Measurements from ENCODE around the gene SYNE3. TPM values are rescaled to one million over a fixed set of nuclear protein-coding genes. Genes with fewer than 3 reads are reported as not detected.

The SYNE3 gene
- total RNA-seq, 2 experiments from 2014 or later: 64.0 to 64.1 TPM

- ChIA-PET CTCF (interaction anchor here (0.9 to 4.5 kb wide), 15 partner anchors 15 to 715 kb away, joined by 3 to 33 read pairs (median 4); partner anchors contain the start of gene TCL1B), POLR2A (no interaction called here)
- no peak overlapping the region for H3K27ac Mint-ChIP-seq
- H3K9me3 Mint-ChIP-seq: no peaks in the 10 kb centered on the region
- DNase-seq (no peak), ATAC-seq (no peak)
- H3K4me1 Mint-ChIP-seq (ENCODE audit: low read depth): peaks cover 2% of the 10 kb centered on the region
- no peak overlapping the region for H3K4me3 Mint-ChIP-seq
- intact Hi-C loops (cut with micrococcal nuclease): no loop called here
- H3K36me3 Mint-ChIP-seq (ENCODE audit: low read depth): no peaks in the 10 kb centered on the region
- TF ChIP-seq CTCF (IDR thresholded peaks at IDR 0.05): no peak
- H3K27me3 Mint-ChIP-seq: peaks cover 3% of the 10 kb centered on the region
These were observed 42.8 kb upstream of the SYNE3 start for GRCh38 chr14:95559203-95559602.

DNA sequence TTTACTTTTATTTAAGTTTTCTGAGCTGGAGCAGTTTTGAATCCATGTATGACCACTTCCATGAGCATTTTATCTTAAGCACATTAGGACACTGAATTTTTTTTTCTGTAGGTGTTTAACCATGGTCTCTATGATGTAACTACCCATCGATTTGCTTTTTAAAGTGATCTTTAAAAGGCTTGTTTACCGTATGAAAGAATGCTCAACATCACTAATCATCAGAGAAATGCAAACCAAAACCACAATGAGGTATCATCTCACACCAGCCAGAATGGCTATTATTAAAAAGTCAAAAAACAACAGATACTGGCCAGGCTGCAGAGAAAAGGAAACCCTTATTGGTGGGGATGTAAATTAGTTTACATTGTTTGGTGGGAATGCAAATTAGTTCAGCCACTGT lies 41.4 kb upstream of the SYNE3 start:
- H3K9me3 Mint-ChIP-seq: no peaks in the 10 kb centered on the region
- intact Hi-C loops (cut with micrococcal nuclease): no loop called here
- no peak overlapping the region for H3K27ac Mint-ChIP-seq
- no peaks in the 10 kb centered on the region for H3K36me3 Mint-ChIP-seq (ENCODE audit: low read depth)
- ChIA-PET CTCF (interaction anchor here (0.8 to 1.7 kb wide), 3 partner anchors 11 to 216 kb away, joined by 3 to 5 read pairs (median 3); no protein-coding TSS in a partner anchor), POLR2A (no interaction called here)
- H3K4me1 Mint-ChIP-seq (ENCODE audit: low read depth): peaks cover 2% of the 10 kb centered on the region
- H3K4me3 Mint-ChIP-seq: no peak overlapping the region
- peaks cover 3% of the 10 kb centered on the region for H3K27me3 Mint-ChIP-seq
- no peak for DNase-seq
- ATAC-seq: no peak
- no peak for TF ChIP-seq CTCF (IDR thresholded peaks at IDR 0.05)

DNA sequence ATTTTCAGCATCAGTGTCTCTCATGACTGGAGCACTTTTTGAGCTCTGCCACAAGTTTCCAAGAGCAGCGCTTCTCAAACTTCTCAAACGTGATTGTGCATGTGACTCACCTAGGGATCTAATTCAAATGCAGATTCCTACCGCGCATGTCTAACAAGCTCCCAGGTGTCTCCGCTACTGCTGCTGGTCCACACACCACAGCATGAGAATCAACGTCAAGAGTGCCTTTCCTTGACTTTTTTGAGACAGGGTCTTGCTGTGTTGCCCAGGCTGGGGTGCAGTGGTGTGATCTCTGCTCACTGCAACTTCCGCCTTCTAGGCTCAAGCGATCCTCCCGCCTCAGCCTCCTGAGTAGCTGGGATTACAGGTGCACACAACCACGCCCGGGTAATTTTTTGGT lies 40.8 kb upstream of the SYNE3 start:
- DNase-seq: no peak
- Mint-ChIP-seq H3K4me1 (ENCODE audit: low read depth) (peaks cover 2% of the 10 kb centered on the region), H3K27ac (no peak overlapping the region), H3K4me3 (no peak overlapping the region), H3K9me3 (no peaks in the 10 kb centered on the region), H3K36me3 (ENCODE audit: low read depth) (no peaks in the 10 kb centered on the region), H3K27me3 (peaks cover 3% of the 10 kb centered on the region)
- no peak for ATAC-seq
- TF ChIP-seq CTCF (IDR thresholded peaks at IDR 0.05): no peak
- ChIA-PET POLR2A (no interaction called here), CTCF (interaction anchor here (0.8 to 1.7 kb wide), 4 partner anchors 11 to 437 kb away, joined by 3 to 5 read pairs (median 4); no protein-coding TSS in a partner anchor)
- intact Hi-C loops (cut with micrococcal nuclease): no loop called here

- H3K36me3 Mint-ChIP-seq (ENCODE audit: low read depth): no peaks in the 10 kb centered on the region
- H3K27me3 Mint-ChIP-seq: no peaks in the 10 kb centered on the region
- no peaks in the 10 kb centered on the region for H3K9me3 Mint-ChIP-seq
- CTCF ChIA-PET: no interaction called here
- DNase-seq (no peak), ATAC-seq (no peak)
- no peaks in the 10 kb centered on the region for H3K4me1 Mint-ChIP-seq (ENCODE audit: low read depth)
- intact Hi-C loops (cut with micrococcal nuclease): no loop called here
- H3K27ac Mint-ChIP-seq: no peak overlapping the region
- no peak overlapping the region for H3K4me3 Mint-ChIP-seq
- POLR2A ChIA-PET: no interaction called here
- TF ChIP-seq CTCF (IDR thresholded peaks at IDR 0.05): no peak
These were observed 38.6 kb upstream of the SYNE3 start for GRCh38 chr14:95555053-95555452.

DNA sequence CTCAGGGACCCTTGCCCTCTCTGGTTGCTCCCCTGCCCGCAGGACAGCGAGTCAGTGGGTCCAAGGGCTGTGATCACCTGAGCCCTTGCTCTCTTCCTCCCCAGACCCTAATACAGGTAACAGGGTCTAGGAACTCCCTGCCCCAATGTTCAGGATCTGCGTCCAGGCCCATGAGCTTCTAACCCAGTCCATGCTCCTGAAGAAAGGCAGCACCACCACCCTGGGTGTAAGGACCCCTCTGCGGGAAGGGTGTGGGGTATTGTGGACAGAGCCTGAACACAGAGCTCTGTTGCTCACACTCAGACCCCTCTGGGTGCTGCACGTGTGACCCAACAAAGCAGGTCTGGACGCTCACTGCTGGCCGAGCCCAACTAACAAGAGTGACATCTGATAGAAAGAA lies 36.7 kb upstream of the SYNE3 start:
- H3K4me1 Mint-ChIP-seq (ENCODE audit: low read depth): no peaks in the 10 kb centered on the region
- no peak for TF ChIP-seq CTCF (IDR thresholded peaks at IDR 0.05)
- ATAC-seq (no peak), DNase-seq (no peak)
- intact Hi-C loops (cut with micrococcal nuclease): no loop called here
- no peaks in the 10 kb centered on the region for H3K9me3 Mint-ChIP-seq
- ChIA-PET CTCF (interaction anchor here (1.7 kb wide), 1 partner anchor 9 kb away, joined by 6 read pairs; no protein-coding TSS in a partner anchor), POLR2A (no interaction called here)
- no peak overlapping the region for H3K27ac Mint-ChIP-seq
- H3K27me3 Mint-ChIP-seq: no peaks in the 10 kb centered on the region
- H3K4me3 Mint-ChIP-seq: no peak overlapping the region
- no peaks in the 10 kb centered on the region for H3K36me3 Mint-ChIP-seq (ENCODE audit: low read depth)

All from activated CD8-positive, alpha-beta T cell treated with anti-CD3 and anti-CD28 coated beads for 36 hours (primary cell).